ENCODE results near the gene ENTPD1. TPM values are rescaled to one million over a fixed set of nuclear protein-coding genes. Genes with fewer than 3 reads are reported as not detected.

ENTPD1 gene
- total RNA-seq, 1 experiment from 2014 or later: not detected

- ChIA-PET CTCF (no interaction called here), POLR2A (ENCODE audit: unreplicated experiment) (no interaction called here)
- Histone ChIP-seq H3K36me3 (ENCODE audit: low read depth) (no peaks in the 10 kb centered on the region), H2AFZ (no peak overlapping the region), H3K4me2 (no peak overlapping the region), H3K4me1 (replicated peaks; ENCODE audit: insufficient read depth) (peaks cover 10% of the 10 kb centered on the region; the same call in 1 of the 2 replicates), H3F3A (ENCODE audit: insufficient read depth, low read depth) (peaks cover 6% of the 10 kb centered on the region; the same call in 1 of the 2 replicates), H3K27ac (no peak overlapping the region), H3K79me2 (ENCODE audit: low read depth) (no peaks in the 10 kb centered on the region), H3K27me3 (ENCODE audit: insufficient read depth, low read depth) (no peaks in the 10 kb centered on the region), H3K9me2 (ENCODE audit: insufficient read depth) (no peaks in the 10 kb centered on the region), H3K9me3 (ENCODE audit: insufficient read depth, low read depth) (no peaks in the 10 kb centered on the region), H3K4me3 (no peak overlapping the region), H4K20me1 (ENCODE audit: insufficient read depth) (no peaks in the 10 kb centered on the region)
- BruUV-seq (replicated peaks): no TSS peak
- DNase-seq: no peak
- TF ChIP-seq EZH2 (IDR thresholded peaks at IDR 0.05; ENCODE audit: low read depth) (no peak), CTCF (conservative IDR thresholded peaks at IDR 0.05) (no peak)
- intact Hi-C loops (cut with micrococcal nuclease; ENCODE audit: unreplicated experiment): no loop called here
These were observed 53.6 kb downstream of the ENTPD1 start for GRCh38 chr10:95809370-95810197.

- intact Hi-C loops (cut with micrococcal nuclease; ENCODE audit: unreplicated experiment): no loop called here
- no TSS peak for BruUV-seq (replicated peaks)
- no peaks in the 10 kb centered on the region for H3K79me2 ChIP-seq (ENCODE audit: low read depth)
- no peaks in the 10 kb centered on the region for H3K36me3 ChIP-seq (ENCODE audit: low read depth)
- H4K20me1 ChIP-seq (ENCODE audit: insufficient read depth): no peaks in the 10 kb centered on the region
- H3K9me3 ChIP-seq (ENCODE audit: insufficient read depth, low read depth): no peaks in the 10 kb centered on the region
- no peak for DNase-seq
- H2AFZ ChIP-seq: no peak overlapping the region
- H3K27me3 ChIP-seq (ENCODE audit: insufficient read depth, low read depth): no peaks in the 10 kb centered on the region
- peaks cover 6% of the 10 kb centered on the region; the same call in 1 of the 2 replicates for H3F3A ChIP-seq (ENCODE audit: insufficient read depth, low read depth)
- no peak for TF ChIP-seq EZH2 (IDR thresholded peaks at IDR 0.05; ENCODE audit: low read depth)
- no peak for TF ChIP-seq CTCF (conservative IDR thresholded peaks at IDR 0.05)
- H3K4me1 ChIP-seq (replicated peaks; ENCODE audit: insufficient read depth): peaks cover 11% of the 10 kb centered on the region; the same call in 1 of the 2 replicates
- POLR2A ChIA-PET (ENCODE audit: unreplicated experiment): no interaction called here
- H3K4me3 ChIP-seq: no peak overlapping the region
- H3K27ac ChIP-seq: no peak overlapping the region
- CTCF ChIA-PET: no interaction called here
- no peaks in the 10 kb centered on the region for H3K9me2 ChIP-seq (ENCODE audit: insufficient read depth)
- no peak overlapping the region for H3K4me2 ChIP-seq
These were observed 54.4 kb downstream of the ENTPD1 start for GRCh38 chr10:95810198-95810976.

- H3K4me2 ChIP-seq: no peak overlapping the region
- no peak overlapping the region for H2AFZ ChIP-seq
- no TSS peak for BruUV-seq (replicated peaks)
- intact Hi-C loops (cut with micrococcal nuclease; ENCODE audit: unreplicated experiment): no loop called here
- ChIA-PET POLR2A (ENCODE audit: unreplicated experiment) (no interaction called here), CTCF (no interaction called here)
- no peak overlapping the region for H3K4me3 ChIP-seq
- no peaks in the 10 kb centered on the region for H4K20me1 ChIP-seq (ENCODE audit: insufficient read depth)
- TF ChIP-seq CTCF (conservative IDR thresholded peaks at IDR 0.05) (no peak), EZH2 (IDR thresholded peaks at IDR 0.05; ENCODE audit: low read depth) (no peak)
- no peaks in the 10 kb centered on the region for H3K9me2 ChIP-seq (ENCODE audit: insufficient read depth)
- H3F3A ChIP-seq (ENCODE audit: insufficient read depth, low read depth): peaks cover 6% of the 10 kb centered on the region; the same call in 1 of the 2 replicates
- H3K27me3 ChIP-seq (ENCODE audit: insufficient read depth, low read depth): no peaks in the 10 kb centered on the region
- no peak for DNase-seq
- H3K27ac ChIP-seq: no peak overlapping the region
- no peaks in the 10 kb centered on the region for H3K36me3 ChIP-seq (ENCODE audit: low read depth)
- no peaks in the 10 kb centered on the region for H3K79me2 ChIP-seq (ENCODE audit: low read depth)
- H3K9me3 ChIP-seq (ENCODE audit: insufficient read depth, low read depth): no peaks in the 10 kb centered on the region
- H3K4me1 ChIP-seq (replicated peaks; ENCODE audit: insufficient read depth): peaks cover 11% of the 10 kb centered on the region; the same call in 1 of the 2 replicates
These were observed 57.2 kb downstream of the ENTPD1 start for GRCh38 chr10:95813054-95813685.
